Activated T-helper 1 cell treated with anti-CD3 and anti-CD28 coated beads, Interleukin-12 subunit alpha, Interleukin-12 subunit beta, Interleukin-2, Interleukin-4 antibody, amounts not matched to agents 30 ng/mL and 10 ng/mL and 1 ng/mL, durations not matched to agents 14 hours and 24 hours and 36 hours (primary cell): ENCODE measurements around the gene DSCAML1. TPM values are rescaled to one million over a fixed set of nuclear protein-coding genes. Genes with fewer than 3 reads are reported as not detected.
"Not testable (repeated sequence)": the region's sequence is repeated elsewhere in the genome, so short reads cannot be mapped to it uniquely, and the experiment has no call there.

Experiments
- DNase-seq: peaks from one replicate; pipeline ENCODE4 v3.0.0; 2021; ENCODE audit warnings: low spot score
- H3K27ac Mint-ChIP-seq: one replicate; pipeline ENCODE4 v1.8.0; 2021; ENCODE audit warnings: mild to moderate bottlenecking, mixed read lengths
- H3K27me3 Mint-ChIP-seq: one replicate; pipeline ENCODE4 v1.8.0; 2022; ENCODE audit warnings: mild to moderate bottlenecking, moderate library complexity, mixed read lengths; ENCODE audit not compliant: insufficient read depth
- H3K36me3 Mint-ChIP-seq: one replicate; pipeline ENCODE4 v1.8.0; 2021; ENCODE audit warnings: low read depth, mixed read lengths
- H3K4me1 Mint-ChIP-seq: one replicate; pipeline ENCODE4 v1.8.0; 2021; ENCODE audit warnings: low read depth, mixed read lengths
- H3K4me3 Mint-ChIP-seq: one replicate; pipeline ENCODE4 v1.8.0; 2021; ENCODE audit warnings: mild to moderate bottlenecking, moderate library complexity, mixed read lengths
- H3K9me3 Mint-ChIP-seq: one replicate; pipeline ENCODE4 v1.8.0; 2021; ENCODE audit warnings: mixed read lengths
- intact Hi-C: fragments of 100-400 bp; cut with micrococcal nuclease; formaldehyde crosslinking; loops from one replicate; pipeline ENCODE4 v1.15.1; 2024
- total RNA-seq: library from RNA; stranded (reverse); gene quantifications from 2 replicates; pipeline ENCODE4 v1.2.3, GENCODE V29; 2022

DSCAML1 gene
- total RNA-seq, 1 donor from 2014 or later, result not detected

DNA sequence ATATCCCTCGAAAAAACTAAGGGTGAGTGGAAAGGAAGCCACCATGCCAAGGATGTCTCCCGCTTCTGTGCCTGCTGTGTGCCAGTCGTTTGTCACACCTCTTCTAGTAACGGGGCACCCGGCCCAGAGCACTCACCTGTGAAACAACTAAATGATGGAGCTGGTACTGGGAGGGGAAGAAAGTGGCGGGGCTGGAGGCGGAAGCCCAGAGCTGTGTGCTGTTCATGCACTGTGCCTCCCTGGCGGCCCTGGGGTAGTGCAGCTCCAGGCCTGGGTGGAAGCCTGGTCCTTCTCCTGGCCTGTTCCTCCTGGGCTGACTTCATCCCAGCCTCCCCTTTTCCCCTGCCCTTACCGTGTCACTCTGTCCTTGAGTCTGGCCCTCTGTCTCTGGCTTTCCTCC, 339.2 kb downstream of the DSCAML1 start:
- Mint-ChIP-seq H3K27me3 (peaks cover 3% of the 10 kb centered on the region), H3K9me3 (peaks cover 5% of the 10 kb centered on the region), H3K4me1 (no peaks in the 10 kb centered on the region), H3K27ac (peak overlapping the region; percentile 42), H3K36me3 (no peaks in the 10 kb centered on the region), H3K4me3 (no peak overlapping the region)
- DNase-seq, result no peak
- intact Hi-C loops, result no loop called here

DNA sequence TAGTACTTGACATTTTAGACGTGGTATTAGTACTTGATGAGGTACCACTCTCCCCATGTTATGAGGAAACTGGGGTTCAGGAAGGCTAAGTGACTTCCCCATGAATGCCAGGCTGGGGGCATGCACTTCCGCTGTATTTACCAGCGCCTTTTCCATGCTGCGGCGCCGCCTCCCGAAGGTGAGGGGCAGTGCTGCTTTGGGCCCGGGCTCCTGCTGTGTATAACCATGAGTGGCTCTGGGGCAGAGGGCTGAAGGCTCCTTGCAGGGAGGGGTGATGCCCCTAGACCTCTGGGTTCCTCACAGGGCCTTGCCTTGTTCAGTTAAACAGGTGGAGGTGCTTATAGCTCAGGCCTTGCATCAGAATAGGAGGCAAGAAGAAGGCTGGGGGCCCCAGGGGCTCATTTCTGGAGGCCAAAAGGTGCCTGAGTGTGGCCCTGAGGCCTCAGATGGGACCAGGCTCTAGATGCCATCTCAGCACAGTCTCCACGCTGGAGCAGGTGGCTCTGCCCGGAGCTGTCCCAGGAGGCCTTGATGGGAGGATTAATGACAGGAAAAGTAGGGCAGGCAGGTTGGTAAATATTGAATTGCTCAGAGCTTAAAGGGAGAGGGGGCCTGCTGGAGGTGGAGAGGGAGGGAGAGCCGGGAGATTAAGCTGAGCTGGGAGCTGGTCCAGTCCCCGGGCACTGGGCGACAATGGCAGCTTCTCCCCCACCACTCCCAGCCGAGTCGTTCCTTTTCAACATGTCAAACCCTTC, 339.8 kb downstream of the DSCAML1 start:
- H3K4me3 Mint-ChIP-seq, result no peak overlapping the region
- no peaks in the 10 kb centered on the region for H3K36me3 Mint-ChIP-seq
- H3K9me3 Mint-ChIP-seq, result peaks cover 5% of the 10 kb centered on the region
- peaks cover 2% of the 10 kb centered on the region for H3K27me3 Mint-ChIP-seq
- intact Hi-C loops, result no loop called here
- no peak for DNase-seq
- H3K4me1 Mint-ChIP-seq, result no peaks in the 10 kb centered on the region
- no peak overlapping the region for H3K27ac Mint-ChIP-seq

DNA sequence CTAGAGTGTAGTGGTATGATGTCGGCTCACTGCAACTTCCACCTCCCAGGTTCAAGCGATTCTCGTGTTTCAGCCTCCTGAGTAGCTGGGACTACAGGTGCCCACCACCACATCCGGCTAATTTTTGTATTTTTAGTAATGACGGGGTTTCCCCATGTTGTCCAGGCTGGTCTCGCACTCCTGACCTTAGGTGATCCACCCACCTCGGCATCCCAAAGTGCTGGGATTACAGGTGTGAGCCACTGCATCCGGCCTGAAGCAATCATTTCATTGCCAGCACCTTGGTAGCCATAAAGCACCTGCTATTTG, 340.3 kb downstream of the DSCAML1 start:
- H3K27ac Mint-ChIP-seq, H3K9me3 Mint-ChIP-seq, DNase-seq, H3K27me3 Mint-ChIP-seq, intact Hi-C loops, H3K36me3 Mint-ChIP-seq, H3K4me1 Mint-ChIP-seq, H3K4me3 Mint-ChIP-seq: not testable (repeated sequence)

DNA sequence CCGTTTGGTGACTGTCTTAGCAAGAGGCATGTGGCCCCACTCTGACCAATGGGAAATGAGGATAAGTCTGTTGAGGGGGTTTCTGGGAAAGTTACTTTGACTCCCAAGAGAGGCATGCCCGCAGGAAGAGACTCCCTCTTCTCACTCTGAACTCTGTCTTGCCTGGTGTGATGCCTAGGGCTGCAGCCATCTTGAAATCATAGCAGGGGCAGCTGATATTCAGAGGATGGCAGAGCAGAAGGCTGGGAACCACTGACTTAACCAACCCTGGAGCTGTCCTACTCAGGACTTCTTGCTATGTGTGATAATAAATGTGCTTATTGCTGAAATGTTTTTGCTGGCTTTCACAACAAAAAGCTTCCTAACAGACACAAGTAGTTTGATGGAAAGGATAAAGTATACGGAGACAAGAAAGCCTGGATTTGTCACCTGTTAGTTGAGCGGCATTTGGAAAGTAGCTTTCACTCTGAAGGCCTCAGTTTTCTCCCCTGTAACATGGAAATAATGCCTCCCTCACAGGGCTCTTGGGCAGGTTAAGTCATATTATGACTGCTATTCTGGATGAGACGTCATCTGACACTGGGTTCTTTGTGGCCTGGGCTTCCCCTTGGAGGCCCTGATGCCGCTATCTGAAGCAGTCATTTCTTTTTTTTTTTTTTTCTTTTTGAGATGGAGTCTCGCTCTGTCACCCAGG, 340.8 kb downstream of the DSCAML1 start:
- no peak overlapping the region for H3K27ac Mint-ChIP-seq
- H3K4me1 Mint-ChIP-seq, result no peaks in the 10 kb centered on the region
- peaks cover 5% of the 10 kb centered on the region for H3K9me3 Mint-ChIP-seq
- H3K27me3 Mint-ChIP-seq, result peaks cover 4% of the 10 kb centered on the region
- H3K36me3 Mint-ChIP-seq, result no peaks in the 10 kb centered on the region
- intact Hi-C loops, result no loop called here
- DNase-seq, result no peak
- H3K4me3 Mint-ChIP-seq, result no peak overlapping the region

GRCh38 chr11:117454564-117454917, 342.5 kb downstream of the DSCAML1 start:
- Mint-ChIP-seq H3K9me3 (peaks cover 5% of the 10 kb centered on the region), H3K27me3 (peaks cover 4% of the 10 kb centered on the region), H3K36me3 (no peaks in the 10 kb centered on the region), H3K27ac (no peak overlapping the region), H3K4me1 (no peaks in the 10 kb centered on the region), H3K4me3 (no peak overlapping the region)
- intact Hi-C loops, result no loop called here
- no peak for DNase-seq

GRCh38 chr11:117453886-117454563, 343.0 kb downstream of the DSCAML1 start:
- peaks cover 4% of the 10 kb centered on the region for H3K27me3 Mint-ChIP-seq
- H3K27ac Mint-ChIP-seq, result no peak overlapping the region
- no peaks in the 10 kb centered on the region for H3K4me1 Mint-ChIP-seq
- no peak overlapping the region for H3K4me3 Mint-ChIP-seq
- no peak for DNase-seq
- no peaks in the 10 kb centered on the region for H3K36me3 Mint-ChIP-seq
- intact Hi-C loops, result no loop called here
- H3K9me3 Mint-ChIP-seq, result peaks cover 5% of the 10 kb centered on the region

- Mint-ChIP-seq H3K27ac (no peak overlapping the region), H3K4me3 (no peak overlapping the region), H3K27me3 (peaks cover 9% of the 10 kb centered on the region), H3K36me3 (no peaks in the 10 kb centered on the region), H3K4me1 (no peaks in the 10 kb centered on the region), H3K9me3 (peaks cover 3% of the 10 kb centered on the region)
- intact Hi-C loops, result no loop called here
- no peak for DNase-seq
Measured at GRCh38 chr11:117449111-117449693, 347.8 kb downstream of the DSCAML1 start.

- DNase-seq, result no peak
- intact Hi-C loops, result no loop called here
- H3K27me3 Mint-ChIP-seq, result peaks cover 14% of the 10 kb centered on the region
- no peak overlapping the region for H3K4me3 Mint-ChIP-seq
- no peaks in the 10 kb centered on the region for H3K36me3 Mint-ChIP-seq
- H3K4me1 Mint-ChIP-seq, result no peaks in the 10 kb centered on the region
- H3K27ac Mint-ChIP-seq, result no peak overlapping the region
- no peaks in the 10 kb centered on the region for H3K9me3 Mint-ChIP-seq
Measured at GRCh38 chr11:117444711-117445658, 352.0 kb downstream of the DSCAML1 start.

DNA sequence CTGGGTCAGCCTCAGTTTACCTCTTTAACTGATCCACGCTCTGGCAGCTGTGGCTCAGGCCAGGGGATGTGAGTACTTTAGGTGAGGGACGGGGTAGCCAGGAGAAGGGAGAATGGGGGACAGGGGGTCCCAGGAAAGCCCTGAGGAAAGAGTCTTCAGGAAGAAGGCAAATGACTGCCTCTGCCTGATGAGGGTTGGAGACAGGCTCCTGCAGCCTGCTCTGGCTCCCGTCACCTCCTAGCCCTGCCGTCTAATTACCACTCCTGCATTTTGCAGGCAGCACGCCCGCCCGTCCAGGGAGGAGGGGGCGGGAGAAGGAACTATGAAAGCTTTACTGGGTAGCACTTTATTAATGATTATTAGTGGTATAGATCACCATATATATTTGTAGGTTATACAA, 352.8 kb downstream of the DSCAML1 start:
- Mint-ChIP-seq H3K4me1 (no peaks in the 10 kb centered on the region), H3K4me3 (no peak overlapping the region), H3K9me3 (no peaks in the 10 kb centered on the region), H3K27me3 (peaks cover 14% of the 10 kb centered on the region), H3K27ac (no peak overlapping the region), H3K36me3 (no peaks in the 10 kb centered on the region)
- intact Hi-C loops, result no loop called here
- DNase-seq, result no peak

GRCh38 chr11:117443266-117444186, 353.5 kb downstream of the DSCAML1 start:
- Mint-ChIP-seq H3K36me3 (no peaks in the 10 kb centered on the region), H3K27me3 (peaks cover 14% of the 10 kb centered on the region), H3K4me3 (no peak overlapping the region), H3K27ac (no peak overlapping the region), H3K4me1 (no peaks in the 10 kb centered on the region), H3K9me3 (no peaks in the 10 kb centered on the region)
- DNase-seq, result no peak
- intact Hi-C loops, result no loop called here

- intact Hi-C loops, result no loop called here
- H3K36me3 Mint-ChIP-seq, result no peaks in the 10 kb centered on the region
Measured at GRCh38 chr11:117442869-117443239, 354.2 kb downstream of the DSCAML1 start.

More at GRCh38 chr11:117442869-117443239, 354.2 kb downstream of the DSCAML1 start:
- DNase-seq, result no peak
- peaks cover 14% of the 10 kb centered on the region for H3K27me3 Mint-ChIP-seq
- H3K27ac Mint-ChIP-seq, result no peak overlapping the region
- H3K9me3 Mint-ChIP-seq, result no peaks in the 10 kb centered on the region
- H3K4me1 Mint-ChIP-seq, result no peaks in the 10 kb centered on the region
- H3K4me3 Mint-ChIP-seq, result no peak overlapping the region
